CD14-positive monocyte (primary cell): ENCODE results near the gene LDLRAD4. TPM values are rescaled to one million over a fixed set of nuclear protein-coding genes. Genes with fewer than 3 reads are reported as not detected.

Source experiments
- DNase-seq, 3 donors: peaks; one replicate each; pipeline ENCODE4 v3.0.0-alpha.2; 2011 to 2022
- H2AFZ ChIP-seq: 2 replicates; pipeline ENCODE4 v1.6.0; 2012; ENCODE audit warnings: mild to moderate bottlenecking, low read depth, low read length, inconsistent platforms; ENCODE audit not compliant: insufficient read depth, poor library complexity, severe bottlenecking
- H3K27ac ChIP-seq, 2 donors: 1 replicate in 1 of 2; 2 replicates in 1 of 2; pipeline ENCODE4 v1.5.1; 2012 to 2013; ENCODE audit warnings: low read length in 2 of 2, control low read depth in 1 of 2, inconsistent platforms in 1 of 2, low read depth in 1 of 2, mild to moderate bottlenecking in 1 of 2
- H3K27me3 ChIP-seq, 2 donors: one replicate each; pipeline versions ENCODE4 v1.6.0 to v1.6.1; 2011 to 2013; ENCODE audit warnings: low read length in 2 of 2; ENCODE audit not compliant: control insufficient read depth in 2 of 2, insufficient read depth in 2 of 2
- H3K36me3 ChIP-seq, 2 donors: replicated peaks in 1 of 2; 1 replicate in 1 of 2; 2 replicates in 1 of 2; pipeline versions ENCODE4 v1.5.1 to v1.6.1; 2012 to 2013; ENCODE audit warnings: low read length in 2 of 2, control low read depth in 1 of 2, inconsistent platforms in 1 of 2, mild to moderate bottlenecking in 1 of 2; ENCODE audit not compliant: insufficient read depth in 2 of 2, control insufficient read depth in 1 of 2
- H3K4me1 ChIP-seq, 2 donors: 1 replicate in 1 of 2; 2 replicates in 1 of 2; pipeline versions ENCODE4 v1.5.1 to v1.6.1; 2012 to 2013; ENCODE audit warnings: low read length in 2 of 2, control low read depth in 1 of 2, inconsistent platforms in 1 of 2, mild to moderate bottlenecking in 1 of 2, moderate library complexity in 1 of 2; ENCODE audit not compliant: insufficient read depth in 2 of 2, control insufficient read depth in 1 of 2
- H3K4me2 ChIP-seq: replicated peaks from 2 replicates; pipeline ENCODE3; 2012; ENCODE audit warnings: low read length, moderate library complexity, mild to moderate bottlenecking; ENCODE audit not compliant: poor library complexity, severe bottlenecking; ENCODE audit errors: extremely low read depth
- H3K4me3 ChIP-seq, 3 experiments: fragments of 200-600 bp in 1 of 3; sonication (generic) in 1 of 3; replicated peaks in 1 of 3; 1 replicate in 2 of 3; 2 replicates in 1 of 3; pipeline ENCODE4 v1.5.1; 2011 to 2013; ENCODE audit warnings: low read length in 3 of 3, mild to moderate bottlenecking in 3 of 3, control low read depth in 2 of 3, low read depth in 2 of 3, inconsistent platforms in 1 of 3, moderate library complexity in 1 of 3
- H3K79me2 ChIP-seq: 2 replicates; pipeline ENCODE4 v1.6.0; 2012; ENCODE audit warnings: mild to moderate bottlenecking, control low read depth, inconsistent platforms, low read length, moderate library complexity; ENCODE audit not compliant: insufficient read depth
- H3K9ac ChIP-seq: 2 replicates; pipeline ENCODE4 v1.6.0; 2017; ENCODE audit warnings: low read length, mild to moderate bottlenecking; ENCODE audit not compliant: insufficient read depth, poor library complexity, severe bottlenecking
- H3K9me3 ChIP-seq, 2 donors: replicated peaks in 1 of 2; 1 replicate in 1 of 2; 2 replicates in 1 of 2; pipeline versions ENCODE4 v1.5.1 to v1.6.1; 2012 to 2013; ENCODE audit warnings: low read length in 2 of 2, control low read depth in 1 of 2; ENCODE audit not compliant: control insufficient read depth in 1 of 2, insufficient read depth in 1 of 2
- H4K20me1 ChIP-seq: 2 replicates; pipeline ENCODE4 v1.6.0; 2012; ENCODE audit warnings: mild to moderate bottlenecking, low read length, control low read depth, moderate library complexity; ENCODE audit not compliant: insufficient read depth
- H3K27ac Mint-ChIP-seq, 7 donors: one replicate each; pipeline ENCODE4 v1.8.0; 2020; ENCODE audit warnings: mild to moderate bottlenecking in 7 of 7, mixed read lengths in 7 of 7, moderate library complexity in 6 of 7, inconsistent platforms in 2 of 7
- H3K27me3 Mint-ChIP-seq, 3 donors: one replicate each; pipeline ENCODE4 v1.8.0; 2021 to 2022; ENCODE audit warnings: low read depth in 3 of 3, mild to moderate bottlenecking in 3 of 3, mixed read lengths in 3 of 3, moderate library complexity in 3 of 3, inconsistent platforms in 1 of 3
- H3K36me3 Mint-ChIP-seq, 2 donors: one replicate each; pipeline ENCODE4 v1.8.0; 2020; ENCODE audit warnings: mixed read lengths in 2 of 2, inconsistent platforms in 1 of 2, mild to moderate bottlenecking in 1 of 2
- H3K4me1 Mint-ChIP-seq: one replicate; pipeline ENCODE4 v1.8.0; 2020; ENCODE audit warnings: mild to moderate bottlenecking, mixed read lengths
- H3K4me3 Mint-ChIP-seq, 2 donors: one replicate each; pipeline ENCODE4 v1.8.0; 2020; ENCODE audit warnings: mild to moderate bottlenecking in 2 of 2, mixed read lengths in 2 of 2, moderate library complexity in 1 of 2
- H3K9me3 Mint-ChIP-seq, 7 donors: one replicate each; pipeline ENCODE4 v1.8.0; 2020 to 2022; ENCODE audit warnings: mixed read lengths in 7 of 7, mild to moderate bottlenecking in 6 of 7, moderate library complexity in 6 of 7, inconsistent platforms in 2 of 7
- WGBS: methylation state at CpG from one replicate; pipeline ENCODE4 v1.1.5; 2013; ENCODE audit warnings: missing lambda C conversion rate; ENCODE audit not compliant: insufficient coverage; 5-methylcytosine and 5-hydroxymethylcytosine counted together
- intact Hi-C, 2 donors: fragments of 100-400 bp; cut with micrococcal nuclease; formaldehyde crosslinking; loops; one replicate each; pipeline versions ENCODE4 v1.15.0 to v1.15.1; 2023
- polyA plus RNA-seq, 3 donors: library from polyadenylated mRNA; depleted of rRNA in 1 of 3; unstranded in 2 of 3; stranded (reverse) in 1 of 3; fragments of 300-500 nt in 2 of 3; fragments of >200 nt in 1 of 3; fragmentation: Illumina TruSeq in 2 of 3; gene quantifications; 1 replicate in 2 of 3; 2 replicates in 1 of 3; pipeline ENCODE4 v1.2.3, GENCODE V29; 2012 to 2021
- TF ChIP-seq, protein P1 (sequence below): fragments of 200-600 bp; IDR thresholded peaks from one replicate; pipeline ENCODE4 v1.8.0; 2022; ENCODE audit warnings: antibody characterized with exemption, mild to moderate bottlenecking

The LDLRAD4 gene
- polyA plus RNA-seq, 3 donors = 13.5 to 15.4 (median 13.8) TPM

DNA sequence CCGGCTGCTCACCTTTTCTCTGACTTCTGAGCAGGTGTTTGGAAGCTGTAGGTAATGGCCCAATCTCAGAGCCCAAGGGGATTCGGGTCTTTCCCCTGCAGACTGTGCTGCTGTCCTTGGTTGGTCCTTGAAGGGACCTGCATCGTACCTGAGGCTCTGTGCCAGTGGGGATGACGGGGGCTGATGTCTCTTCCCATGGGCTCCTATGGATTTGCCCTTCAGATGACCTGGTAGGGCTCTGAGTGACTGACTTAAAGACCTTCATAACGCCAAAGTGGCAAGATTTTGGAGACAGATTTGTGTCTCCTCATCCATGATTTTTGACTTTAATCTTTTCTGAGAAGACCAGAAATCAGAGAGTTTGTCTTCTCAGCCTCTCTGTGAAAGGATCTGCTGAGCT is 341.7 kb downstream of the LDLRAD4 start:
- H3K4me3 ChIP-seq = no peak overlapping the region
- Mint-ChIP-seq H3K36me3 (peaks cover 4 to 17% of the 10 kb centered on the region in 2 donors), H3K4me3 (no peak overlapping the region), H3K27ac (peak overlapping the region in 4 of 7 donors; percentile 19 to 86 (median 80)), H3K4me1 (peaks cover 46% of the 10 kb centered on the region), H3K27me3 (peaks cover 0 to 3% (median 0%) of the 10 kb centered on the region in 3 donors), H3K9me3 (peaks cover 0 to 2% (median 0%) of the 10 kb centered on the region in 7 donors)
- intact Hi-C loops = loop anchor here in 1 of 2 donors (10.0 kb wide), 1 partner anchor 186 kb away; no protein-coding TSS in a partner anchor
- H3K27ac ChIP-seq = no peak overlapping the region
- peaks cover 45 to 48% of the 10 kb centered on the region in 2 donors for H3K4me1 ChIP-seq
- DNase-seq = no peak
- no peaks in the 10 kb centered on the region for H3K36me3 ChIP-seq
- TF ChIP-seq, protein P1, sequence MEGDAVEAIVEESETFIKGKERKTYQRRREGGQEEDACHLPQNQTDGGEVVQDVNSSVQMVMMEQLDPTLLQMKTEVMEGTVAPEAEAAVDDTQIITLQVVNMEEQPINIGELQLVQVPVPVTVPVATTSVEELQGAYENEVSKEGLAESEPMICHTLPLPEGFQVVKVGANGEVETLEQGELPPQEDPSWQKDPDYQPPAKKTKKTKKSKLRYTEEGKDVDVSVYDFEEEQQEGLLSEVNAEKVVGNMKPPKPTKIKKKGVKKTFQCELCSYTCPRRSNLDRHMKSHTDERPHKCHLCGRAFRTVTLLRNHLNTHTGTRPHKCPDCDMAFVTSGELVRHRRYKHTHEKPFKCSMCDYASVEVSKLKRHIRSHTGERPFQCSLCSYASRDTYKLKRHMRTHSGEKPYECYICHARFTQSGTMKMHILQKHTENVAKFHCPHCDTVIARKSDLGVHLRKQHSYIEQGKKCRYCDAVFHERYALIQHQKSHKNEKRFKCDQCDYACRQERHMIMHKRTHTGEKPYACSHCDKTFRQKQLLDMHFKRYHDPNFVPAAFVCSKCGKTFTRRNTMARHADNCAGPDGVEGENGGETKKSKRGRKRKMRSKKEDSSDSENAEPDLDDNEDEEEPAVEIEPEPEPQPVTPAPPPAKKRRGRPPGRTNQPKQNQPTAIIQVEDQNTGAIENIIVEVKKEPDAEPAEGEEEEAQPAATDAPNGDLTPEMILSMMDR = no peak
- H3K4me2 ChIP-seq = no peak overlapping the region
- H4K20me1 ChIP-seq = no peaks in the 10 kb centered on the region
- WGBS = 90% methylated on average over 4 of the region's 5 CpGs
- H3K27me3 ChIP-seq = no peaks in the 10 kb centered on the region
- H3K9ac ChIP-seq = no peak overlapping the region
- H3K79me2 ChIP-seq = peaks cover 4% of the 10 kb centered on the region
- H3K9me3 ChIP-seq = no peaks in the 10 kb centered on the region
- H2AFZ ChIP-seq = no peak overlapping the region

DNA sequence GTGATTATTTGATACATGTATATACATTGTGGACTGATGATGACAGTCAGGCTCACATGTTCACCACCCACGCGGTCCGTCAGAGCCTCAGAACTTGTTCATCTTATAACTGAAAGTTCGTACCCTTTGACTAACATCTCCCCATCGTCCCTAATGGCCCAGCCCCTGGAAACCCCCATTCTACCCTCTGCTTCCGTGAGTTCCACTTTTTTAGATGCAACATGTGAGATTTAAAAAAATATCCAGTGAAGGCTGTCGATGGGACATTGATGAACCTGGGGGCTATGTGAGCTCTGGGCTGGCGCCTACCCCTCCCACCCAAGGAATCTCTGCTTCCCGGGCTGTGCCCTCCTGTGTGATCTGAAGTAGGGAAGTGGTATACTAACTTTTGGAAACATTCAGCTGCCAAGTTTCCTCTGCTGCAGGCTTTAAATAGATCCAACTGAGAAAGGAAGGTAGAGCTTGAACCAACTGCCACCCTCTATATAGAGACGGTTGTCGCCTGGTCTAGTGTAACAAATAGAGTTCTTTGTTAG is 344.0 kb downstream of the LDLRAD4 start:
- Histone ChIP-seq H2AFZ (no peak overlapping the region), H3K9ac (peak overlapping the region; percentile 32), H3K27me3 (no peaks in the 10 kb centered on the region), H3K36me3 (no peaks in the 10 kb centered on the region), H3K9me3 (no peaks in the 10 kb centered on the region), H3K4me3 (peak overlapping the region in 1 of 3 experiments; percentile 24), H3K27ac (peak overlapping the region; percentile 72 to 86), H4K20me1 (no peaks in the 10 kb centered on the region), H3K4me1 (peaks cover 67 to 69% of the 10 kb centered on the region in 2 donors), H3K79me2 (peaks cover 4% of the 10 kb centered on the region), H3K4me2 (peak overlapping the region; percentile 27)
- peaks cover 0 to 2% (median 0%) of the 10 kb centered on the region in 7 donors for H3K9me3 Mint-ChIP-seq
- WGBS = 8% methylated on average over 4 of the region's 11 CpGs
- TF ChIP-seq, protein P1 = no peak
- H3K27ac Mint-ChIP-seq = peak overlapping the region; percentile 96 to 99 (median 97)
- intact Hi-C loops = loop anchor here in 1 of 2 donors (10.0 kb wide), 1 partner anchor 188 kb away; no protein-coding TSS in a partner anchor
- peaks cover 8 to 23% of the 10 kb centered on the region in 2 donors for H3K36me3 Mint-ChIP-seq
- peaks cover 67% of the 10 kb centered on the region for H3K4me1 Mint-ChIP-seq
- H3K4me3 Mint-ChIP-seq = peak overlapping the region; percentile 71 to 77
- peak; percentile 79 to 95 (median 87) for DNase-seq
- H3K27me3 Mint-ChIP-seq = peaks cover 0 to 3% (median 0%) of the 10 kb centered on the region in 3 donors
